GM19240 (cell line): ENCODE measurements around the gene ZBTB16.

Source experiments
- DNase-seq: peaks from one replicate; pipeline ENCODE4 v3.0.0; 2011; ENCODE audit warnings: low spot score; ENCODE audit not compliant: insufficient read length

Gene ZBTB16

GRCh38 chr11:114181752-114182151 is 122.2 kb downstream of the ZBTB16 start:
- DNase-seq: no peak

- DNase-seq: no peak
Observed at GRCh38 chr11:114182471-114183043, 123.0 kb downstream of the ZBTB16 start.

GRCh38 chr11:114183044-114183511 is 123.6 kb downstream of the ZBTB16 start:
- no peak for DNase-seq

- no peak for DNase-seq
Observed at GRCh38 chr11:114185436-114185835, 125.9 kb downstream of the ZBTB16 start.

- DNase-seq: no peak
Observed at GRCh38 chr11:114187173-114187572, 127.7 kb downstream of the ZBTB16 start.

GRCh38 chr11:114188851-114189570 is 129.5 kb downstream of the ZBTB16 start:
- no peak for DNase-seq

GRCh38 chr11:114190630-114191029 is 131.1 kb downstream of the ZBTB16 start:
- no peak for DNase-seq

- DNase-seq: no peak
Observed at GRCh38 chr11:114191893-114192292, 132.4 kb downstream of the ZBTB16 start.

- no peak for DNase-seq
Observed at GRCh38 chr11:114192841-114193389, 133.4 kb downstream of the ZBTB16 start.

- no peak for DNase-seq
Observed at GRCh38 chr11:114193730-114194679, 134.5 kb downstream of the ZBTB16 start.

- no peak for DNase-seq
Observed at GRCh38 chr11:114194702-114195101, 135.2 kb downstream of the ZBTB16 start.

- no peak for DNase-seq
Observed at GRCh38 chr11:114195151-114195550, 135.6 kb downstream of the ZBTB16 start.

- no peak for DNase-seq
Observed at GRCh38 chr11:114195981-114196731, 136.6 kb downstream of the ZBTB16 start.

GRCh38 chr11:114196997-114197703 is 137.6 kb downstream of the ZBTB16 start:
- DNase-seq: no peak

GRCh38 chr11:114197799-114198500 is 138.4 kb downstream of the ZBTB16 start:
- DNase-seq: no peak

- DNase-seq: no peak
Observed at GRCh38 chr11:114199051-114199450, 139.5 kb downstream of the ZBTB16 start.

GRCh38 chr11:114200351-114201133 is 141.0 kb downstream of the ZBTB16 start:
- DNase-seq: no peak

GRCh38 chr11:114201219-114201618 is 141.7 kb downstream of the ZBTB16 start:
- DNase-seq: no peak
